OCI-LY3 (cell line): ENCODE measurements around the gene NUP210L.
"Not testable (repeated sequence)": the region's sequence is repeated elsewhere in the genome, so short reads cannot be mapped to it uniquely, and the experiment has no call there.

Experiments used
- H2AFZ ChIP-seq: fragments of 200-600, 300-600 bp; shearing (Covaris generic); 2 replicates; pipeline ENCODE4 v1.6.0; 2014; ENCODE audit warnings: antibody characterized with exemption, low read depth, low read length
- H3K27ac ChIP-seq: fragments of 200-600, 300-600 bp; sonication (generic); 2 replicates; pipeline ENCODE4 v1.5.1; 2014; ENCODE audit warnings: mild to moderate bottlenecking, low read length, moderate library complexity, mixed read lengths
- H3K27me3 ChIP-seq: fragments of 200-600, 300-600 bp; sonication (generic); 2 replicates; pipeline ENCODE4 v1.6.1; 2014; ENCODE audit warnings: low read depth, low read length, mixed read lengths
- H3K36me3 ChIP-seq: fragments of 200-600, 300-600 bp; sonication (generic); replicated peaks from 2 replicates; pipeline ENCODE3; 2014; ENCODE audit warnings: low read depth, low read length, mixed read lengths
- H3K4me1 ChIP-seq: fragments of 300-600, 200-600 bp; sonication (generic); 2 replicates; pipeline ENCODE4 v1.6.1; 2014; ENCODE audit warnings: low read length, mixed read lengths
- H3K4me2 ChIP-seq: fragments of 200-600, 300-600 bp; sonication (generic); 2 replicates; pipeline ENCODE4 v1.6.1; 2014; ENCODE audit warnings: low read length, mixed read lengths
- H3K4me3 ChIP-seq: fragments of 300-600, 200-600 bp; sonication (generic); 2 replicates; pipeline ENCODE4 v1.5.1; 2014; ENCODE audit warnings: antibody characterized with exemption, mild to moderate bottlenecking, low read length, moderate library complexity
- H3K79me2 ChIP-seq: fragments of 300-600, 200-600 bp; shearing (Covaris generic); 2 replicates; pipeline ENCODE4 v1.6.1; 2014; ENCODE audit warnings: mild to moderate bottlenecking, low read length, mixed read lengths
- H3K9ac ChIP-seq: fragments of 300-600, 200-600 bp; shearing (Covaris generic); 2 replicates; pipeline ENCODE4 v1.6.0; 2014; ENCODE audit warnings: mild to moderate bottlenecking, low read length, moderate library complexity
- H3K9me3 ChIP-seq: fragments of 200-600, 300-600 bp; shearing (Covaris generic); 2 replicates; pipeline ENCODE4 v1.6.1; 2014; ENCODE audit warnings: low read length, mixed read lengths; ENCODE audit not compliant: insufficient read depth
- H4K20me1 ChIP-seq: fragments of 200-600, 300-600 bp; sonication (generic); 2 replicates; pipeline ENCODE4 v1.6.1; 2016; ENCODE audit warnings: low read length, mixed read lengths; ENCODE audit not compliant: insufficient read depth
- CTCF ChIP-seq: fragments of 200-600, 300-600 bp; sonication (generic); IDR thresholded peaks from 2 replicates; pipeline ENCODE4 v1.5.1; 2014; ENCODE audit warnings: antibody characterized with exemption, low read length, low read depth
- EZH2phosphoT487 ChIP-seq: fragments of 200-600 bp; shearing (Covaris generic); IDR thresholded peaks from 2 replicates; pipeline ENCODE4 v1.6.1; 2018; ENCODE audit warnings: antibody characterized with exemption, mixed run types, low read depth

Gene NUP210L

DNA sequence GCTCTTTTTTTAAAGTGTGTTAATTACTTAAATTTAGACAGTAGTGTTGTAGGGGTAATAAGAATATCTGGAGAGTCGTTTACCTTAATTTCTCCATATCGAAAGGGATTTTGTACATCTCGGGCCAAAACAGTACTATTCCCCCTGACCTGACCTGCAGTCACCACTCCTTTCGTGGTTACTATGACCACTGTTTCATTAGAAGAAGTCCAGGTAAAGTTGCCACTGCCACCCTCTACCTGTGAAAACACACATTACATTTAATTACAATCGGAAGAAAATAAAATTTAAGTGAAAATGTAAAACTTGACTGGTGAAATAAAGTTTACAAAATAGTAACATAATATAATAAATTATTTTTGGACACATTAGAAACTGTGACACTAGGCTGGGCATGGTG is 37.2 kb downstream of the NUP210L start:
- no peaks in the 10 kb centered on the region for H3K79me2 ChIP-seq
- no peak overlapping the region for H3K4me2 ChIP-seq
- no peak overlapping the region for H2AFZ ChIP-seq
- H3K9me3 ChIP-seq, result no peaks in the 10 kb centered on the region
- H3K9ac ChIP-seq, result no peak overlapping the region
- no peaks in the 10 kb centered on the region for H3K36me3 ChIP-seq
- no peak overlapping the region for H3K27ac ChIP-seq
- H3K27me3 ChIP-seq, result 0 out of 2 replicates have a peak, but pooled peaks cover 4% of the 10 kb centered on the region
- no peaks in the 10 kb centered on the region for H4K20me1 ChIP-seq
- H3K4me3 ChIP-seq, result no peak overlapping the region
- H3K4me1 ChIP-seq, result peaks cover 7% of the 10 kb centered on the region
- TF ChIP-seq EZH2phosphoT487, result no peak
- TF ChIP-seq CTCF, result 0 out of 2 replicates have a peak, but pooled peaks have one; percentile 4

- Histone ChIP-seq H3K27me3 (0 out of 2 replicates have a peak, but pooled peaks cover 4% of the 10 kb centered on the region), H3K4me2 (0 out of 2 replicates have a peak overlapping the region, but pooled peaks have one; percentile 1), H3K9me3 (no peaks in the 10 kb centered on the region), H4K20me1 (no peaks in the 10 kb centered on the region), H3K36me3 (no peaks in the 10 kb centered on the region), H3K4me1 (peaks cover 7% of the 10 kb centered on the region), H3K9ac (no peak overlapping the region), H3K79me2 (no peaks in the 10 kb centered on the region), H2AFZ (no peak overlapping the region), H3K27ac (no peak overlapping the region), H3K4me3 (no peak overlapping the region)
- TF ChIP-seq EZH2phosphoT487 (no peak), CTCF (no peak)
These were observed 39.7 kb downstream of the NUP210L start for GRCh38 chr1:154115180-154115579.

- H3K4me1 ChIP-seq, result peaks cover 3% of the 10 kb centered on the region; the same call in 1 of the 2 replicates
- no peak for TF ChIP-seq EZH2phosphoT487
- peak; percentile 21; the same call in 1 of the 2 replicates for TF ChIP-seq CTCF
- H2AFZ ChIP-seq, result peak overlapping the region; percentile 66
- H3K9ac ChIP-seq, result no peak overlapping the region
- no peaks in the 10 kb centered on the region for H3K9me3 ChIP-seq
- no peak overlapping the region for H3K4me2 ChIP-seq
- no peaks in the 10 kb centered on the region for H3K27me3 ChIP-seq
- no peaks in the 10 kb centered on the region for H3K79me2 ChIP-seq
- no peaks in the 10 kb centered on the region for H3K36me3 ChIP-seq
- no peak overlapping the region for H3K27ac ChIP-seq
- no peak overlapping the region for H3K4me3 ChIP-seq
- no peaks in the 10 kb centered on the region for H4K20me1 ChIP-seq
These were observed 50.3 kb downstream of the NUP210L start for GRCh38 chr1:154104433-154105082.

DNA sequence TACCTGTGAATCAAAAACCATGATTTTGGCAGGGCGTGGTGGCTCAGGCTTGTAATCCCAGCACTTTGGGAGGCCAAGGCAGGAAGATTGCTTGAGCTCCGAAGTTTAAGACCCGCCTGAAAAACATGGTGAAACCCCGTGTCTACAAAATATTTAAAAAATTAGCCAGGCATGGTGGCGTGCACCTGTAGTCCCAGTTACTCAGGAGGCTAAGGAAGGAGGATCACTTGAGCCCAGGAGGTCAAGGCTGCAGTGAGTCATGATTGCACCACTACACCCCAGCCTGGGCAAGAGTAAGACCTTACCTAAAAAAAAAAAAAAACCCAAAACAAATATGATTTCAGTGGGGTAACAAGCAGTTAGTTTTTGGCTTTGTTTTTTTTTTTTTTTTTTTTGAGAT is 54.7 kb downstream of the NUP210L start:
- H2AFZ ChIP-seq, H3K27me3 ChIP-seq, H3K9ac ChIP-seq, H3K4me3 ChIP-seq, H4K20me1 ChIP-seq, H3K9me3 ChIP-seq, H3K27ac ChIP-seq, H3K79me2 ChIP-seq, H3K4me1 ChIP-seq, H3K4me2 ChIP-seq, H3K36me3 ChIP-seq: not testable (repeated sequence)
